PC-3 (cell line): ENCODE measurements around the gene ZNF423. TPM values are rescaled to one million over a fixed set of nuclear protein-coding genes. Genes with fewer than 3 reads are reported as not detected.

ENCODE experiments used
- ATAC-seq: fragments of 200-7000 bp; cut with Tn5 transposase; 2 replicates; pipeline ENCODE4 v1.9.1; 2020; ENCODE audit warnings: mild to moderate bottlenecking, moderate library complexity
- BruUV-seq: library from RNA; stranded (reverse); fragments of 400-500 nt; replicated peaks from 2 replicates; lab custom pipeline; 2021; lab: Mats Ljungman, UMichigan
- CTCF ChIA-PET: fragments of 300-600 bp; sonication (Branson Sonifier 250); formaldehyde crosslinking; loops from one replicate; lab custom pipeline; 2022; ENCODE audit warnings: antibody characterized with exemption; lab: Charles Lee
- POLR2A ChIA-PET: fragments of 300-600 bp; sonication (Branson Sonifier 250); formaldehyde crosslinking; loops from one replicate; lab custom pipeline; 2022; ENCODE audit warnings: antibody characterized with exemption; ENCODE audit not compliant: unreplicated experiment; lab: Charles Lee
- DNase-seq: peaks from one replicate; pipeline ENCODE4 v3.0.0-alpha.2; 2015
- H2AFZ ChIP-seq: fragments of 300-600 bp; sonication (generic); 2 replicates; pipeline ENCODE4 v1.6.0; 2016; ENCODE audit warnings: antibody characterized with exemption, low read length
- H3F3A ChIP-seq: fragments of 300-600 bp; sonication (generic); one replicate; pipeline ENCODE4 v1.6.0; 2017; ENCODE audit warnings: antibody characterized with exemption, low read length, control low read depth, mild to moderate bottlenecking; ENCODE audit not compliant: unreplicated experiment
- H3K27ac ChIP-seq: fragments of 300-600 bp; sonication (generic); 2 replicates; pipeline ENCODE4 v1.5.1; 2016; ENCODE audit warnings: mild to moderate bottlenecking, low read length
- H3K27me3 ChIP-seq: fragments of 300-600 bp; sonication (generic); 2 replicates; pipeline ENCODE4 v1.6.1; 2016; ENCODE audit warnings: low read length, mixed read lengths
- H3K36me3 ChIP-seq: fragments of 300-600 bp; sonication (generic); 2 replicates; pipeline ENCODE4 v1.6.1; 2016; ENCODE audit warnings: low read depth, mixed run types, low read length, mixed read lengths
- H3K4me1 ChIP-seq: fragments of 300-600 bp; sonication (generic); 2 replicates; pipeline ENCODE4 v1.5.1; 2016; ENCODE audit warnings: low read length; ENCODE audit not compliant: insufficient read depth
- H3K4me2 ChIP-seq: fragments of 300-600 bp; sonication (generic); 2 replicates; pipeline ENCODE4 v1.6.0; 2016; ENCODE audit warnings: low read length
- H3K4me3 ChIP-seq: fragments of 300-600 bp; sonication (generic); 2 replicates; pipeline ENCODE4 v1.5.1; 2016; ENCODE audit warnings: mild to moderate bottlenecking, low read length, mixed read lengths
- H3K79me2 ChIP-seq: fragments of 300-600 bp; sonication (generic); 2 replicates; pipeline ENCODE4 v1.6.1; 2017; ENCODE audit warnings: low read length, mixed read lengths
- H3K9ac ChIP-seq: fragments of 300-600 bp; sonication (generic); 2 replicates; pipeline ENCODE4 v1.6.0; 2016; ENCODE audit warnings: mild to moderate bottlenecking, low read length
- H3K9me2 ChIP-seq: fragments of 300-600 bp; sonication (generic); replicated peaks from 2 replicates; pipeline ENCODE4 v1.6.1; 2016; ENCODE audit warnings: mixed run types, low read length, mixed read lengths
- H3K9me3 ChIP-seq: fragments of 300-600 bp; sonication (generic); 2 replicates; pipeline ENCODE4 v1.6.1; 2016; ENCODE audit warnings: low read length, mixed read lengths
- H4K20me1 ChIP-seq: fragments of 300-600 bp; sonication (generic); 2 replicates; pipeline ENCODE4 v1.6.1; 2016; ENCODE audit warnings: low read length, mixed read lengths
- EZH2 ChIP-seq: fragments of 300-600 bp; sonication (generic); IDR thresholded peaks from one replicate; pipeline ENCODE4 v1.6.1; 2017; ENCODE audit warnings: antibody characterized with exemption, mild to moderate bottlenecking, low read length; ENCODE audit not compliant: unreplicated experiment
- EZH2phosphoT487 ChIP-seq: fragments of 300-600 bp; sonication (generic); IDR thresholded peaks from 2 replicates; pipeline ENCODE4 v1.6.1; 2018; ENCODE audit warnings: mild to moderate bottlenecking, antibody characterized with exemption, low read length, borderline replicate concordance
- intact Hi-C: fragments of 100-400 bp; cut with micrococcal nuclease; formaldehyde crosslinking; loops from 2 replicates; pipeline ENCODE4 v1.9.0; 2023
- total RNA-seq: library from RNA; depleted of rRNA; stranded (reverse); fragments of >200 nt; gene quantifications from 2 replicates; pipeline ENCODE4 v1.2.3, GENCODE V29; 2014
- TF ChIP-seq, protein P1 (sequence below): fragments of 300-600 bp; sonication (generic); conservative IDR thresholded peaks from 2 replicates; pipeline ENCODE4 v1.5.1; 2017; ENCODE audit warnings: antibody characterized with exemption, low read depth, mild to moderate bottlenecking, low read length

ZNF423 gene
- total RNA-seq, 1 experiment from 2014 or later, result not detected

DNA sequence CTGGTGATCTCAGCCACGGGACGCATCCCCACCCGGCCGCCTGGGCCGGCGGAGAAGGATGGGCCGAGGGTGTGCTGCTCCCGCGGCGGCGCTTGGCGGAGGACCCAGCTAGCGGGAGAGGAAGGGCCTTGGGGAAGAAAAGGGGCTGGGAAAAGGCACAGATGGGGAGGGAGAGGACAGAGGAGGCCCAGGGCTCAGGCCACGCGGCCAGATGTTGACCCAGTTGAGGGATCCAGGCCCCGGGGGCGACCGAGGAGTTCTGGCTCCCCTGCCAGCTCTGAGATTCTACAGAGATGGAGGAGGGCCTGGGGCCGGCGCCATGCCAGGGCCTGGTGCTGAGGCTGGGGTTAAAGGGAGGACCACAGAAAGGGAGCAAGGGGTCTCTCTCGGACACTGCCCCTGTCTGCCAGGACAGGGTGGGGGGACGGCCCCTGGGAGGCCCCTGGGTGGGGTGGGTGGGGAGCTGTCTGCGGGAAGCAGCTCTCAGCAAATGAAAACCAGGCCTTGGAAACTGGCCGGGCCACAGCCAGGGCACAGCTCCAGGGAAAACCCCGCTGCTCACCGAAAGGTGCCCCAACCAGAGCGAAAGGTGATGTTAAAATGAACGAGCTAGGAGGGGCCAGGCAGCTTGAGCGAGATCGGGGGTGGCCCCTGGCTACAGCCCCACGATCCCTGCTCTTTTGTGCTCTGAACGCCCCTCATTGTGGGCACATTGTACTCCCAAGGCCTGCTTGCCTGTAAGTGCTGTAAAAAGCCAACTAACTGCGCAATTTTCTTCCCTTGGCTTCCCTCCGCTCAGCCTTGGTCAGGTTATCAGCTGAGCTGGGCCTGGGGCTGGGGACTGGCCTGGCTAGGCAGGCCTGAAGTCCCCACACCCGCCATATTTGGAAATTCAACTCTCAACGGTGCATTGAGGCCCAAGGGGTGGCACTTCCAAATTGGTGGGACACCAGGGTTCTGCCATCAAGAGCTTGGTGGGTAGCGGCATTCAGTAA, 191.4 kb downstream of the ZNF423 start:
- ChIA-PET POLR2A (no interaction called here), CTCF (no interaction called here)
- H3K9ac ChIP-seq, result no peak overlapping the region
- H2AFZ ChIP-seq, result no peak overlapping the region
- no peak overlapping the region for H3K27ac ChIP-seq
- H3K36me3 ChIP-seq, result no peaks in the 10 kb centered on the region
- DNase-seq (no peak), ATAC-seq (no peak)
- H4K20me1 ChIP-seq, result no peaks in the 10 kb centered on the region
- H3K4me1 ChIP-seq, result no peaks in the 10 kb centered on the region
- H3F3A ChIP-seq, result no peaks in the 10 kb centered on the region
- no peak for TF ChIP-seq EZH2
- TF ChIP-seq, protein P1, sequence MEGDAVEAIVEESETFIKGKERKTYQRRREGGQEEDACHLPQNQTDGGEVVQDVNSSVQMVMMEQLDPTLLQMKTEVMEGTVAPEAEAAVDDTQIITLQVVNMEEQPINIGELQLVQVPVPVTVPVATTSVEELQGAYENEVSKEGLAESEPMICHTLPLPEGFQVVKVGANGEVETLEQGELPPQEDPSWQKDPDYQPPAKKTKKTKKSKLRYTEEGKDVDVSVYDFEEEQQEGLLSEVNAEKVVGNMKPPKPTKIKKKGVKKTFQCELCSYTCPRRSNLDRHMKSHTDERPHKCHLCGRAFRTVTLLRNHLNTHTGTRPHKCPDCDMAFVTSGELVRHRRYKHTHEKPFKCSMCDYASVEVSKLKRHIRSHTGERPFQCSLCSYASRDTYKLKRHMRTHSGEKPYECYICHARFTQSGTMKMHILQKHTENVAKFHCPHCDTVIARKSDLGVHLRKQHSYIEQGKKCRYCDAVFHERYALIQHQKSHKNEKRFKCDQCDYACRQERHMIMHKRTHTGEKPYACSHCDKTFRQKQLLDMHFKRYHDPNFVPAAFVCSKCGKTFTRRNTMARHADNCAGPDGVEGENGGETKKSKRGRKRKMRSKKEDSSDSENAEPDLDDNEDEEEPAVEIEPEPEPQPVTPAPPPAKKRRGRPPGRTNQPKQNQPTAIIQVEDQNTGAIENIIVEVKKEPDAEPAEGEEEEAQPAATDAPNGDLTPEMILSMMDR, result no peak
- TF ChIP-seq EZH2phosphoT487, result no peak
- H3K9me3 ChIP-seq, result no peaks in the 10 kb centered on the region
- no peak overlapping the region for H3K4me2 ChIP-seq
- intact Hi-C loops, result no loop called here
- H3K4me3 ChIP-seq, result no peak overlapping the region
- H3K27me3 ChIP-seq, result peaks cover 10% of the 10 kb centered on the region; the same call in 1 of the 2 replicates
- no peaks in the 10 kb centered on the region for H3K9me2 ChIP-seq
- H3K79me2 ChIP-seq, result no peaks in the 10 kb centered on the region
- no TSS peak for BruUV-seq

DNA sequence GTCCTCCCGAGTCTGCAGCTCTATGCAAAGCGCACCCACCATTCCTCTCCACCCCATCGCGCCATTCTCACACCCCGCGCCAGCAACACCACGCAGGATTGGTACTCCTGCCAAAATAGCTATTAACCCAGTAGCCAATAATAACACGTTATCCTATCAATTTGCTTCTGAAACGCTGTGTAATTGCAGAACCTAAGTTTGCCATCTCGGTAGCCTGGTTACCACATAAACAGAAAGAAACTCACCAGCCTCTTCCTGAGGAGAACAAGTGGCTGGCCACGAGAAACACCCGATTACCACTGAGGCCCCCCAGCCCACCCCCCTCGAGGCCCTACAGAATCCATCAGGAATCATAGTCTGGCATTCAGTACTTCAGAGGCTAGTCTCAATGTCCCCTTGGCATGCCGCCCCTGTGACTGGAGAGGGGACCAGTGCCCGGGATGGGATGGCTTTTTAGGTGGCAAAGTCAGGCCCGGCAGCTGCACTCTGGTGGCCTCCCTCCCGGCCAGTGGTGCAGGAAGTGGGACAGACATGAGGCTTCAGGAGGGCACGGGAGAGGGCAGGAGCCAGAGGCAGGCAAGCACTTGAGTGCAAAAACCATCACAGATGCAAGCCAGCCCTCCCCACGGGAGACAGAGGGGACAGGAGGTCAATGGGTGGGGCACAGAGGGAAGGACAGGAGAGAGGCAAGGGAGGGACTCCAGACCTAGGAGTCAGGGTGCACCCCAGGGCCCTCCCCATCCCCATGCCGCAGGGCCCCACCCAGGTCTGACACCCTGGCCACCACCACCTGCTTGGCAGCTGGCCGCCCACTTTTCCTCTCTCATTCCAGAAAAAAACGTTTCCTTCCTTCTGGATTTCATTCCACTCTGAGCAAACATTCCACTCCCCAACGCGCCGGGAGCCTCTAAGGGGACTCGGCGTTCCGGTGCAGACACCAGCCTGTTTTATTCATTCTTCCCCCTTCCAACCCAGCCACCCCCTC, 192.5 kb downstream of the ZNF423 start:
- Histone ChIP-seq H3K27me3 (peaks cover 10% of the 10 kb centered on the region; the same call in 1 of the 2 replicates), H3K4me3 (no peak overlapping the region), H3K79me2 (no peaks in the 10 kb centered on the region), H3K4me2 (no peak overlapping the region), H3K9me2 (no peaks in the 10 kb centered on the region), H3K36me3 (no peaks in the 10 kb centered on the region), H3K9me3 (no peaks in the 10 kb centered on the region), H3F3A (no peaks in the 10 kb centered on the region), H4K20me1 (no peaks in the 10 kb centered on the region), H3K4me1 (no peaks in the 10 kb centered on the region), H3K27ac (no peak overlapping the region), H2AFZ (no peak overlapping the region), H3K9ac (no peak overlapping the region)
- POLR2A ChIA-PET, result no interaction called here
- CTCF ChIA-PET, result no interaction called here
- TF ChIP-seq, protein P1, result no peak
- TF ChIP-seq EZH2, result no peak
- no peak for TF ChIP-seq EZH2phosphoT487
- DNase-seq (no peak), ATAC-seq (no peak)
- intact Hi-C loops, result no loop called here
- BruUV-seq, result no TSS peak
